ENCODE results near the gene DROSHA.
"Not testable (repeated sequence)": the region's sequence is repeated elsewhere in the genome, so short reads cannot be mapped to it uniquely, and the experiment has no call there.

Gene DROSHA

GRCh38 chr5:31415009-31415923, 116.6 kb downstream of the DROSHA start:
- no peak for DNase-seq

GRCh38 chr5:31413030-31413812, 118.7 kb downstream of the DROSHA start:
- no peak for DNase-seq

GRCh38 chr5:31412324-31412723, 119.6 kb downstream of the DROSHA start:
- DNase-seq = no peak

GRCh38 chr5:31410089-31410488, 121.8 kb downstream of the DROSHA start:
- no peak for DNase-seq

GRCh38 chr5:31408814-31409213, 123.1 kb downstream of the DROSHA start:
- no peak for DNase-seq

- DNase-seq = no peak
Measured at GRCh38 chr5:31407921-31408693, 123.8 kb downstream of the DROSHA start.

GRCh38 chr5:31404325-31404724, 127.6 kb downstream of the DROSHA start:
- no peak for DNase-seq

GRCh38 chr5:31401691-31402090, 130.2 kb downstream of the DROSHA start:
- DNase-seq = no peak

- no peak for DNase-seq
Measured at GRCh38 chr5:31397926-31398557, 133.9 kb downstream of the DROSHA start.

- no peak for DNase-seq
Measured at GRCh38 chr5:31396611-31397295, 135.1 kb downstream of the DROSHA start.

GRCh38 chr5:31395450-31396045, 136.3 kb downstream of the DROSHA start:
- DNase-seq = not testable (repeated sequence)

- no peak for DNase-seq
Measured at GRCh38 chr5:31393126-31393525, 138.8 kb downstream of the DROSHA start.

- DNase-seq = no peak
Measured at GRCh38 chr5:31392061-31392460, 139.8 kb downstream of the DROSHA start.

- no peak for DNase-seq
Measured at GRCh38 chr5:31390256-31390655, 141.6 kb downstream of the DROSHA start.

GRCh38 chr5:31385774-31386537, 145.9 kb downstream of the DROSHA start:
- no peak for DNase-seq

GRCh38 chr5:31383734-31384133, 148.2 kb downstream of the DROSHA start:
- no peak for DNase-seq

- DNase-seq = no peak
Measured at GRCh38 chr5:31382051-31382878, 149.6 kb downstream of the DROSHA start.

- no peak for DNase-seq
Measured at GRCh38 chr5:31381299-31381698, 150.6 kb downstream of the DROSHA start.

GRCh38 chr5:31380049-31380448, 151.8 kb downstream of the DROSHA start:
- no peak for DNase-seq

GRCh38 chr5:31378838-31379237, 153.1 kb downstream of the DROSHA start:
- DNase-seq = no peak

Measured in CD4-positive, alpha-beta T cell treated with Interleukin-4 for 4 hours (primary cell).